LNCAP (cell line): ENCODE data around the gene RNASEH2B.

Experiments used
- TF ChIP-seq, protein P1 (sequence below): fragments of 450-650 bp; IDR thresholded peaks from 2 replicates; pipeline ENCODE4 v1.5.1; 2017; ENCODE audit warnings: mild to moderate bottlenecking

RNASEH2B gene

GRCh38 chr13:50892210-50892944, 17.2 kb upstream of the RNASEH2B start:
- TF ChIP-seq, protein P1, sequence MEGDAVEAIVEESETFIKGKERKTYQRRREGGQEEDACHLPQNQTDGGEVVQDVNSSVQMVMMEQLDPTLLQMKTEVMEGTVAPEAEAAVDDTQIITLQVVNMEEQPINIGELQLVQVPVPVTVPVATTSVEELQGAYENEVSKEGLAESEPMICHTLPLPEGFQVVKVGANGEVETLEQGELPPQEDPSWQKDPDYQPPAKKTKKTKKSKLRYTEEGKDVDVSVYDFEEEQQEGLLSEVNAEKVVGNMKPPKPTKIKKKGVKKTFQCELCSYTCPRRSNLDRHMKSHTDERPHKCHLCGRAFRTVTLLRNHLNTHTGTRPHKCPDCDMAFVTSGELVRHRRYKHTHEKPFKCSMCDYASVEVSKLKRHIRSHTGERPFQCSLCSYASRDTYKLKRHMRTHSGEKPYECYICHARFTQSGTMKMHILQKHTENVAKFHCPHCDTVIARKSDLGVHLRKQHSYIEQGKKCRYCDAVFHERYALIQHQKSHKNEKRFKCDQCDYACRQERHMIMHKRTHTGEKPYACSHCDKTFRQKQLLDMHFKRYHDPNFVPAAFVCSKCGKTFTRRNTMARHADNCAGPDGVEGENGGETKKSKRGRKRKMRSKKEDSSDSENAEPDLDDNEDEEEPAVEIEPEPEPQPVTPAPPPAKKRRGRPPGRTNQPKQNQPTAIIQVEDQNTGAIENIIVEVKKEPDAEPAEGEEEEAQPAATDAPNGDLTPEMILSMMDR: no peak

DNA sequence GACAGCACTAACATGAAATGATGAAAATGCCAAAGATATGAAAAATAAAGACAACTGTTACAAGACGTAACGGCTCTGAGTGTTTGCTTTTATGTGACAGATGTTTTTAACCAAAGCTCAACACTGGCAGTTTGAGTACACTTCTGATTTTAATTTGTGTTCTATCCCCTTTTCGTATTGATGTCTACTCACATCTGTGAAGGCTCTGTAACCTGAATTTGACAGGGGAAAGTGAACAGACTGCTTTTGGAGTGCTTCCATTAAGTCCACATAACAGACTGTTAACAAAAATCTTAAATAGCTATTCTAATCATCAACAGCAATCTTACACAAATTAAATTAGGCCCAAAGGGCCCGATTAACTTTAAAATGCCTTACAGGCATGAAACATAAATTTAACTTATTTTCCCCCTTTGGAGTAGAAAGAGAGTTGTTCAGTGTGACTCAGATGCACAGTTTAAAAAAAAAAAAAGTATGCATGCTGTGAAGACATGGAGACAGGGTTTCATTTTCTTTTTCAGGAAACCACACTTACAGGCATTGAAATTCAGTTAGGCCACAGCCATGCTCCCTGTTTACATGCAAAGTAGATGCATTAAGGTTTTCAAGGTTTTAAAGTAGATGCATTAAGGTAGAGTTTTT, 16.3 kb upstream of the RNASEH2B start:
- TF ChIP-seq, protein P1: no peak

DNA sequence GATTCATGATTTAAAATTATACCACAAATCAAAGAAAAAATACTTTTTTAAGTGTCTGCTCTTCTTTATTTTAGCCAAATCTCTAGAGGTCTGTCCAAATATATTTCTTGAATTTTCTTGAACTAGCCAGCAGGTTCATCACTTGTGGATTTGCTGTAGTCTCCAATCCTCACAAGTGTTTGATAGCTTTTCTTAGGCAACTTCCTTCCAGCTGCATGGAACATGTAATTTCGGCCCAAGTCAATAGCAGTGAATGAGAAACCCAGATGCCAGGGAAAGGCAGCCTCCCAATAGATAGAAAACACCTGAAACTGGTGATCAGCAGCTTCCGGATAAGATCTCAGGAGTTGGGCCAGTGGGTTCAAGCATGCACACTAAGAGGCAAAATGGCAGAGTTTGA, 15.6 kb upstream of the RNASEH2B start:
- TF ChIP-seq, protein P1: no peak

DNA sequence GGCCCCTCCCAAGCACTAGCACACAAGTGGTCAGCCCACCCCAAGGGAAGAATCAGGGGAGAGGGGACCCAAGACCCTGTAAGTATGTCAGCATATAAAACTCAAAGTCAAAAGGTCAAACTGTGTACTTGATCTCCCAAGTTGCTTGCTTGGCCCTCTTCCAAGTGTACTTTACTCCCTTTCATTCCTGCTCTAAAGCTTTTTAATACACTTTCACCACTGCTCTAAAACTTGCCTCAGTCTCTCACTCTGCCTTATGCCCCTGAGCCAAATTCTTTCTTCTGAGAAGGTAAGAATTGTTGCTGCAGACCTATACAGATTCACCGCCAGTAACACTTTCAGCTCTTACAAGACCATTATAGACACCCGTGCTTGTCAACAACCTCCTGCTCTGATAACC, 15.1 kb upstream of the RNASEH2B start:
- TF ChIP-seq, protein P1: no peak

DNA sequence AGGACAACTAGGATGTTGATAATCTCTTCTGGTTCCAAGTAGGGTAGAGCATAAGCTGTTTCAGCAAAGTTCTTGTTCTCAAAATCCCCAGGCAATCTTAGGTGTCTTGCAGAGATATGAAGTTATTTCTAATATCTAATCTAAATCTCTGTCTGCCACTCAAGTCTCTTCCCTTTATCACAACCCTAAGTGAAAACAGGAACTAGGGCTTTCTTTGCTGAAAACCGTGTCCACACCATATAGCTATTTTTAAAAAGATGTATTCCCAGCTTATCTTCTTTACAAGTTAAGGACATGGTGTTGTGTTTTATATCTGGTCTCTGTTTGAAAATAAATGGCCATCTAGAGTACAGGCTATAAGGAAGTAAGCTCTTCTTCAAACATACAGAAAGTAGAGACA, 11.3 kb upstream of the RNASEH2B start:
- TF ChIP-seq, protein P1: no peak

GRCh38 chr13:50901701-50902100, 7.9 kb upstream of the RNASEH2B start:
- TF ChIP-seq, protein P1: no peak

GRCh38 chr13:50905256-50905655, 4.3 kb upstream of the RNASEH2B start:
- TF ChIP-seq, protein P1: no peak
